ENCODE results near the gene PPP3CA.
"Not testable (repeated sequence)": the region's sequence is repeated elsewhere in the genome, so short reads cannot be mapped to it uniquely, and the experiment has no call there.

PPP3CA gene

DNA sequence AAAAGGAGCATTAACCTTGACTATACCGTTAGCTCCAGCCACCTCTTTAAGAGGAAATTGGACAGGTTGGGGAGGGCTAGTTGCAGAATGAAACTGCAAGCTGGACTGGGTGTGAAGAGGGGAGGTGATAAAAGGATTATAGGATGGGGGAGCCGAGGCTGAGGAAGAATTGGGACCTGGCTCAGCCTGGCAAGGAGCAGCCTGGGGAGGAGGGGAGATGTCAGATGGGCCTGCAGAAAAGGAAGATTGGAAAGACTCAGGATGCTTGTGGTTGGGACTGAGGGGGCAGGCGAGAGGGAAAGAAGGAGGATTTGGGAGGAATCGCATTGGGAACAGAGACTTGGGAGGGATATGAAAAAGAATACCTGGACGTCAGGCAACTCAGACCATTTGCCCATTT, 351.7 kb downstream of the PPP3CA start:
- no CpG with 5 or more reads among the region's 5 CpGs for WGBS (ENCODE audit: insufficient coverage, insufficient read length)
- Histone ChIP-seq H3K36me3 (ENCODE audit: control insufficient read depth, insufficient read depth, low read length) (no peaks in the 10 kb centered on the region), H3K27ac (ENCODE audit: low read length) (no peak overlapping the region), H3K27me3 (ENCODE audit: control insufficient read depth, insufficient read depth, low read length) (no peaks in the 10 kb centered on the region), H3K4me1 (ENCODE audit: control insufficient read depth, insufficient read depth, low read length) (no peaks in the 10 kb centered on the region), H3K4me3 (ENCODE audit: low read length) (no peak overlapping the region), H3K9me3 (ENCODE audit: control insufficient read depth, insufficient read depth, low read length) (no peaks in the 10 kb centered on the region)
- DNase-seq (ENCODE audit: low read depth, low spot score), result no peak

DNA sequence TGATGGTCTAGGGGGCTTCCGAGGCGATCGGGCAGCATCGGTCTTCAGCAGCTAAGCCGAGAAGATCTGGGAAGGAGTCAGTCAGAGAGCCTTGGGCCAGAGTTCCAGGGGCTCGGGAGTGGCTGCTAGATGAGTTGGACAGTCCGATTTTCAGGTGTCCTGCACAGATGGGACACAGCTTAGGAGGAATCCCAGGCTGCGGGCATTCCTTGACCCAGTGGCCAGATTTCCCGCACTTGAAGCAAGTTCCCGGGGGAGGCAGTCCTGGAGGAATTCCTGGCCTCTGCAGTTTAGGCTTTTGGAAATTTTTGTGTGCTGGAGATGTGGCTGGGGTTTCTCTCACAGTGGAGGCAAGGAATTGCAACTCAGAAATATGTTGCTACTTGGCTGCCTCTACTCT, 352.3 kb downstream of the PPP3CA start:
- H3K9me3 ChIP-seq (ENCODE audit: control insufficient read depth, insufficient read depth, low read length); H3K4me1 ChIP-seq (ENCODE audit: control insufficient read depth, insufficient read depth, low read length); DNase-seq (ENCODE audit: low read depth, low spot score); H3K36me3 ChIP-seq (ENCODE audit: control insufficient read depth, insufficient read depth, low read length); H3K27ac ChIP-seq (ENCODE audit: low read length); H3K27me3 ChIP-seq (ENCODE audit: control insufficient read depth, insufficient read depth, low read length); H3K4me3 ChIP-seq (ENCODE audit: low read length): not testable (repeated sequence)
- no CpG with 5 or more reads among the region's 10 CpGs for WGBS (ENCODE audit: insufficient coverage, insufficient read length)

- not testable (repeated sequence) for H3K4me3 ChIP-seq (ENCODE audit: low read length); H3K36me3 ChIP-seq (ENCODE audit: control insufficient read depth, insufficient read depth, low read length); DNase-seq (ENCODE audit: low read depth, low spot score); H3K27ac ChIP-seq (ENCODE audit: low read length); H3K9me3 ChIP-seq (ENCODE audit: control insufficient read depth, insufficient read depth, low read length); H3K27me3 ChIP-seq (ENCODE audit: control insufficient read depth, insufficient read depth, low read length); H3K4me1 ChIP-seq (ENCODE audit: control insufficient read depth, insufficient read depth, low read length)
- WGBS (ENCODE audit: insufficient coverage, insufficient read length), result no CpG with 5 or more reads among the region's 6 CpGs
Measured at GRCh38 chr4:100991332-100992069, 355.8 kb downstream of the PPP3CA start.

GRCh38 chr4:100989401-100989800, 357.9 kb downstream of the PPP3CA start:
- no peak overlapping the region for H3K27ac ChIP-seq (ENCODE audit: low read length)
- no peaks in the 10 kb centered on the region for H3K27me3 ChIP-seq (ENCODE audit: control insufficient read depth, insufficient read depth, low read length)
- H3K9me3 ChIP-seq (ENCODE audit: control insufficient read depth, insufficient read depth, low read length), result no peaks in the 10 kb centered on the region
- H3K36me3 ChIP-seq (ENCODE audit: control insufficient read depth, insufficient read depth, low read length), result no peaks in the 10 kb centered on the region
- H3K4me1 ChIP-seq (ENCODE audit: control insufficient read depth, insufficient read depth, low read length), result no peaks in the 10 kb centered on the region
- H3K4me3 ChIP-seq (ENCODE audit: low read length), result no peak overlapping the region
- DNase-seq (ENCODE audit: low read depth, low spot score), result no peak

DNA sequence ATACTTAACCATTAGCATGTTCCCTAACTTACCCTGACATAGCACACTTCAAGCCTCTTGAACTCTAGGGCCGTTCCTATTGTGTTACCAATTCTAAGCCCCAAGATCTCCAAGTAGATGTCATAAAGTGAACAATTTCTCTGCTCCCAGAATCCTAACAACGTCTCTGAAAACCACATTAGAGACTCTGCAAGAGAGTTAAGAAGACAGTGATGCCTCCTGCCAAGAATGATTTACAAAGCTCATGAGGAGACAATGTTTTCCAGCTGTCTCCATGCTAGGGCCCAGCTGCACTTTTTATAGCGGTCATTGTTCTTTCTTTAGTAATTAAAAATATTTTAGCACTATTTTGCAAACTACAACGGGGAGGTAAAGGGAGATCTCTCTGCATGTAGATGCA, 358.4 kb downstream of the PPP3CA start:
- no peak overlapping the region for H3K27ac ChIP-seq (ENCODE audit: low read length)
- DNase-seq (ENCODE audit: low read depth, low spot score), result no peak
- no CpG with 5 or more reads among the region's 4 CpGs for WGBS (ENCODE audit: insufficient coverage, insufficient read length)
- H3K36me3 ChIP-seq (ENCODE audit: control insufficient read depth, insufficient read depth, low read length), result no peaks in the 10 kb centered on the region
- no peaks in the 10 kb centered on the region for H3K9me3 ChIP-seq (ENCODE audit: control insufficient read depth, insufficient read depth, low read length)
- no peaks in the 10 kb centered on the region for H3K27me3 ChIP-seq (ENCODE audit: control insufficient read depth, insufficient read depth, low read length)
- H3K4me1 ChIP-seq (ENCODE audit: control insufficient read depth, insufficient read depth, low read length), result no peaks in the 10 kb centered on the region
- no peak overlapping the region for H3K4me3 ChIP-seq (ENCODE audit: low read length)

DNA sequence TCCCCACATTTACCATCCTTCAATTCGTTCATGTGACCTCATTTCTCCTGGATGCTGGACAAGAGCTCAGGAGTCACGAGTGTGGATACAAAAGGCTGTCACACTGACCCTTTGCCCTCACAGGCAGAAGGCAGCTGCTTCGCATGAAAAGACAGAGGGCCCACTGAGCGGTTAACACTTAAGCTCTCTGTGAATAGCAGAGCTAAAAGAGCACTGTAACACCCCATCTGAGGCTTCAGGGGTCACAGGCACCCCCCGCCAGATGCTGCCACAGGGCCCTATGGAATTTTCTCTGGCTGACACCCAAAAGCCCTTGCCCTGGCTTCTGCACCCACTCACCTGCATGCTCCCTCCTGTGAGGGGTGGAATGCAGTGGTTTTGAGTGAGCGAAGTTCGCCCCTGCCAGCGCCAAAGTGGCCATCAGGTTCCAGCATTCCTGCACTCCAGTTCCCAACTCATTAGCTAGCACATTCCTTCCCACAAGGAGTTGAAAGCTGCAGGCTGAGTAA, 360.9 kb downstream of the PPP3CA start:
- no peaks in the 10 kb centered on the region for H3K36me3 ChIP-seq (ENCODE audit: control insufficient read depth, insufficient read depth, low read length)
- WGBS (ENCODE audit: insufficient coverage, insufficient read length), result no CpG with 5 or more reads among the region's 8 CpGs
- peak; percentile 16 for DNase-seq (ENCODE audit: low read depth, low spot score)
- no peaks in the 10 kb centered on the region for H3K4me1 ChIP-seq (ENCODE audit: control insufficient read depth, insufficient read depth, low read length)
- no peak overlapping the region for H3K27ac ChIP-seq (ENCODE audit: low read length)
- H3K27me3 ChIP-seq (ENCODE audit: control insufficient read depth, insufficient read depth, low read length), result no peaks in the 10 kb centered on the region
- H3K9me3 ChIP-seq (ENCODE audit: control insufficient read depth, insufficient read depth, low read length), result no peaks in the 10 kb centered on the region
- no peak overlapping the region for H3K4me3 ChIP-seq (ENCODE audit: low read length)

- DNase-seq (ENCODE audit: low read depth, low spot score), result no peak
- no CpG with 5 or more reads among the region's 3 CpGs for WGBS (ENCODE audit: insufficient coverage, insufficient read length)
- no peak overlapping the region for H3K27ac ChIP-seq (ENCODE audit: low read length)
Measured at GRCh38 chr4:100985576-100985975, 361.8 kb downstream of the PPP3CA start.

DNA sequence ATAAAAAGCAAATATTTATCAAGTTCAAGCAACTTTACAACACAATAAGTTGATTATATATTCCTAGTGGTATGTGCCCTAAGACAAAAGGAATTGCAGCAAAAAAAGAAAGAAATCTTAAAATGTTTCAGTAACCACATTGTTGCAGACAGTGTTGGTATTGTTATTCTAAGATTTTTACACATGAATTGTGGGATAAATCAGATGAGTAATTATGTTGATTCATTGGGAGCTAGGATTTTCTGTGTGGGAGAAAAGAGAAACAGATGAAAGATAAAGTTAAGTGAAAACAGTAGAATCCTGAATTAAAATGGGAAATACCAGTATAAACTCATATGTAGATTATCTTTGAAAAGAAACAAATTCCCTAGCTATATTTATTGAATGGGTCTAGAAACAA, 362.4 kb downstream of the PPP3CA start:
- Histone ChIP-seq H3K27ac (ENCODE audit: low read length) (no peak overlapping the region), H3K4me3 (ENCODE audit: low read length) (no peak overlapping the region), H3K4me1 (ENCODE audit: control insufficient read depth, insufficient read depth, low read length) (no peaks in the 10 kb centered on the region), H3K27me3 (ENCODE audit: control insufficient read depth, insufficient read depth, low read length) (no peaks in the 10 kb centered on the region), H3K9me3 (ENCODE audit: control insufficient read depth, insufficient read depth, low read length) (no peaks in the 10 kb centered on the region), H3K36me3 (ENCODE audit: control insufficient read depth, insufficient read depth, low read length) (no peaks in the 10 kb centered on the region)
- DNase-seq (ENCODE audit: low read depth, low spot score), result no peak

More at GRCh38 chr4:100985576-100985975, 361.8 kb downstream of the PPP3CA start:
- H3K27me3 ChIP-seq (ENCODE audit: control insufficient read depth, insufficient read depth, low read length), result no peaks in the 10 kb centered on the region
- no peaks in the 10 kb centered on the region for H3K4me1 ChIP-seq (ENCODE audit: control insufficient read depth, insufficient read depth, low read length)
- H3K4me3 ChIP-seq (ENCODE audit: low read length), result no peak overlapping the region
- no peaks in the 10 kb centered on the region for H3K36me3 ChIP-seq (ENCODE audit: control insufficient read depth, insufficient read depth, low read length)
- H3K9me3 ChIP-seq (ENCODE audit: control insufficient read depth, insufficient read depth, low read length), result no peaks in the 10 kb centered on the region

- H3K9me3 ChIP-seq (ENCODE audit: control insufficient read depth, insufficient read depth, low read length), result no peaks in the 10 kb centered on the region
- no peak overlapping the region for H3K4me3 ChIP-seq (ENCODE audit: low read length)
- no CpG with 5 or more reads among the region's 1 CpG for WGBS (ENCODE audit: insufficient coverage, insufficient read length)
- DNase-seq (ENCODE audit: low read depth, low spot score), result no peak
- H3K4me1 ChIP-seq (ENCODE audit: control insufficient read depth, insufficient read depth, low read length), result no peaks in the 10 kb centered on the region
- H3K27ac ChIP-seq (ENCODE audit: low read length), result no peak overlapping the region
- H3K27me3 ChIP-seq (ENCODE audit: control insufficient read depth, insufficient read depth, low read length), result no peaks in the 10 kb centered on the region
- H3K36me3 ChIP-seq (ENCODE audit: control insufficient read depth, insufficient read depth, low read length), result no peaks in the 10 kb centered on the region
Measured at GRCh38 chr4:100983426-100983825, 363.9 kb downstream of the PPP3CA start.

GRCh38 chr4:100982345-100982744, 365.0 kb downstream of the PPP3CA start:
- Histone ChIP-seq H3K4me3 (ENCODE audit: low read length) (no peak overlapping the region), H3K36me3 (ENCODE audit: control insufficient read depth, insufficient read depth, low read length) (no peaks in the 10 kb centered on the region), H3K27me3 (ENCODE audit: control insufficient read depth, insufficient read depth, low read length) (no peaks in the 10 kb centered on the region), H3K4me1 (ENCODE audit: control insufficient read depth, insufficient read depth, low read length) (no peaks in the 10 kb centered on the region), H3K9me3 (ENCODE audit: control insufficient read depth, insufficient read depth, low read length) (no peaks in the 10 kb centered on the region), H3K27ac (ENCODE audit: low read length) (no peak overlapping the region)
- WGBS (ENCODE audit: insufficient coverage, insufficient read length), result no CpG with 5 or more reads among the region's 3 CpGs
- DNase-seq (ENCODE audit: low read depth, low spot score), result no peak
